ENCODE measurements around the gene CYP4F8.

DNA sequence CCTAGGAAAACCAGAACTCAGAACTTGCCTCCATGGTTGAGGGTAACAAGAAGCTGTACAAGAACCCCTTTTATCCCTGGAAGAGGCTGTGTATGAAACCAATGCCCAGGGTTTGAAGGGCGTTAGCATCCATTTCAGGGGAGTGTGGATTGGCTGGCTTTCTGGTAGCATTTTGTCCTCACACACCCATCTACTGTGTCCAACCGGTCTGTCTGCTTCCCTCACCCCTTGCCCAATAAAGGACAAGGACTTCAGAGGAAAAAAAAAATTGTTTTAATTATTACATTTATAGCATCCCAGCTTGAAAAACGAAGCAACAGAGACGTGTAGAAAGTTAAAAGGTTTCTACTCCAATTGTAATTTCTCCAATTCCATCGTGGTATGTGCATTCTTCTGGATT, 2.7 kb upstream of the CYP4F8 start:
- TF ChIP-seq, protein P1, sequence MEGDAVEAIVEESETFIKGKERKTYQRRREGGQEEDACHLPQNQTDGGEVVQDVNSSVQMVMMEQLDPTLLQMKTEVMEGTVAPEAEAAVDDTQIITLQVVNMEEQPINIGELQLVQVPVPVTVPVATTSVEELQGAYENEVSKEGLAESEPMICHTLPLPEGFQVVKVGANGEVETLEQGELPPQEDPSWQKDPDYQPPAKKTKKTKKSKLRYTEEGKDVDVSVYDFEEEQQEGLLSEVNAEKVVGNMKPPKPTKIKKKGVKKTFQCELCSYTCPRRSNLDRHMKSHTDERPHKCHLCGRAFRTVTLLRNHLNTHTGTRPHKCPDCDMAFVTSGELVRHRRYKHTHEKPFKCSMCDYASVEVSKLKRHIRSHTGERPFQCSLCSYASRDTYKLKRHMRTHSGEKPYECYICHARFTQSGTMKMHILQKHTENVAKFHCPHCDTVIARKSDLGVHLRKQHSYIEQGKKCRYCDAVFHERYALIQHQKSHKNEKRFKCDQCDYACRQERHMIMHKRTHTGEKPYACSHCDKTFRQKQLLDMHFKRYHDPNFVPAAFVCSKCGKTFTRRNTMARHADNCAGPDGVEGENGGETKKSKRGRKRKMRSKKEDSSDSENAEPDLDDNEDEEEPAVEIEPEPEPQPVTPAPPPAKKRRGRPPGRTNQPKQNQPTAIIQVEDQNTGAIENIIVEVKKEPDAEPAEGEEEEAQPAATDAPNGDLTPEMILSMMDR (IDR thresholded peaks at IDR 0.05; ENCODE audit: insufficient read depth, low read length, poor library complexity, severe bottlenecking), result no peak
- TF ChIP-seq EZH2phosphoT487 (conservative IDR thresholded peaks at IDR 0.05; ENCODE audit: low read length), result no peak
